Neural crest cell (in vitro differentiated cells): ENCODE results near the gene UPF1. TPM values are rescaled to one million over a fixed set of nuclear protein-coding genes. Genes with fewer than 3 reads are reported as not detected.

Experiments used
- DNase-seq: peaks from one replicate; pipeline ENCODE4 v3.0.0; 2021; ENCODE audit warnings: low read depth, mixed read lengths, low spot score
- H3K27ac Mint-ChIP-seq: one replicate; pipeline ENCODE4 v1.8.0; 2021; ENCODE audit warnings: mild to moderate bottlenecking, mixed read lengths; ENCODE audit not compliant: unreplicated experiment
- H3K27me3 Mint-ChIP-seq: 2 replicates; pipeline ENCODE4 v1.8.0; 2021; ENCODE audit warnings: low read depth, mild to moderate bottlenecking, mixed read lengths
- H3K36me3 Mint-ChIP-seq: 2 replicates; pipeline ENCODE4 v1.8.0; 2021; ENCODE audit warnings: low read depth, mild to moderate bottlenecking, mixed read lengths
- H3K4me1 Mint-ChIP-seq: 2 replicates; pipeline ENCODE4 v1.8.0; 2021; ENCODE audit warnings: mixed read lengths
- H3K4me3 Mint-ChIP-seq: one replicate; pipeline ENCODE4 v1.8.0; 2021; ENCODE audit warnings: mild to moderate bottlenecking, mixed read lengths
- H3K9me3 Mint-ChIP-seq: 2 replicates; pipeline ENCODE4 v1.8.0; 2021; ENCODE audit warnings: mixed read lengths
- CTCF ChIP-seq: fragments of 200-600 bp; sonication (generic); conservative IDR thresholded peaks from 2 replicates; pipeline ENCODE4 v1.5.0; 2021; ENCODE audit warnings: antibody characterized with exemption, mild to moderate bottlenecking
- total RNA-seq: library from RNA; stranded (reverse); gene quantifications from 2 replicates; pipeline ENCODE4 v1.2.1, GENCODE V29; 2021

The UPF1 gene
- total RNA-seq, 1 donor from 2014 or later = 76.5 TPM

GRCh38 chr19:18790566-18791314 lies 41.0 kb upstream of the UPF1 start, which contains the start of gene COMP:
COMP (minus strand) TSS chr19:18791305; CDS start chr19:18791269, 36 bp downstream.
- Mint-ChIP-seq H3K27me3 (peaks cover 92% of the 10 kb centered on the region), H3K4me1 (peaks cover 19% of the 10 kb centered on the region), H3K9me3 (no peaks in the 10 kb centered on the region), H3K4me3 (no peak within 1 kb of the TSS), H3K36me3 (no peaks in the 10 kb centered on the region), H3K27ac (no peak within 1 kb of the TSS)
- no peak for TF ChIP-seq CTCF
- no peak for DNase-seq

DNA sequence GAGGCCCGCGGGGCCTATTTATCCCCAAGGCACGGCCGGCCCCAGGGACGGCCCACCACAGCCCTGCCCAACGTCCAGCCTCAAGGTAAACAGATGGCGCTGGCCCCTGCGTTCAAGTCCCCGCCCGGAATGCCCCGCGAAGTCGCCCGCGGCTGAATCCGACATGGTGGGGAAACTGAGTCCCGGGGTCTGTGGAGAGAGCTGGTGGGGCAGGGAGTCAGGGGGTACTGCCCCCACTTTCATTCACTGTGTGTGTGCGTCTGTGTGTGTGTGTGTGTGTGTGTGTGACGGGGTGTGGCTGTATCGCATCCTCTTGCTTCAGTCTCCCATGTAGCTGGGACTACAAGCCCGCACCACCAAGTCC lies 40.5 kb upstream of the UPF1 start:
- H3K27me3 Mint-ChIP-seq = peaks cover 92% of the 10 kb centered on the region
- H3K36me3 Mint-ChIP-seq = no peaks in the 10 kb centered on the region
- no peak for DNase-seq
- no peak overlapping the region for H3K27ac Mint-ChIP-seq
- H3K4me3 Mint-ChIP-seq = no peak overlapping the region
- H3K9me3 Mint-ChIP-seq = no peaks in the 10 kb centered on the region
- no peak for TF ChIP-seq CTCF
- H3K4me1 Mint-ChIP-seq = peaks cover 13% of the 10 kb centered on the region

DNA sequence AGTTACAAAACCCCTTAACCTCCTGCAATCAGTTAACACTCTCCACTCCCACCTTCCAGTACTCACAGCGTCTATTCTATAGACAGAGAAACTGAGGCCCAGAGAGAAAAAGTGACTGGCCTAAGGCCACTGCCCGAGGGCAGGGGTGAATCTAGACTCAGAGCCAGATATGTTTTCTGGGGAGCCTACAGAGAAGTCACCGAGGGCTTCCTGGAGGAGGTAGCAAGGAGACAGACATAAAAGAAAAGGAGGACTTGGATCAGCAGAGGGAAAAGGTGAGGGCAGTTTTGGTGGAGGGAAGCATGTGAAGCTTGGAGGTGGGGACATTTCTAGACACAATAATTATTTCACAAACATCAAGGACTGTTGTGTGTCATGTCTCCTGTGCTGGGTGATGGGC lies 39.1 kb upstream of the UPF1 start:
- Mint-ChIP-seq H3K9me3 (no peaks in the 10 kb centered on the region), H3K4me3 (no peak overlapping the region), H3K27me3 (peaks cover 91% of the 10 kb centered on the region), H3K27ac (no peak overlapping the region), H3K36me3 (no peaks in the 10 kb centered on the region), H3K4me1 (peaks cover 9% of the 10 kb centered on the region)
- TF ChIP-seq CTCF = no peak
- no peak for DNase-seq

DNA sequence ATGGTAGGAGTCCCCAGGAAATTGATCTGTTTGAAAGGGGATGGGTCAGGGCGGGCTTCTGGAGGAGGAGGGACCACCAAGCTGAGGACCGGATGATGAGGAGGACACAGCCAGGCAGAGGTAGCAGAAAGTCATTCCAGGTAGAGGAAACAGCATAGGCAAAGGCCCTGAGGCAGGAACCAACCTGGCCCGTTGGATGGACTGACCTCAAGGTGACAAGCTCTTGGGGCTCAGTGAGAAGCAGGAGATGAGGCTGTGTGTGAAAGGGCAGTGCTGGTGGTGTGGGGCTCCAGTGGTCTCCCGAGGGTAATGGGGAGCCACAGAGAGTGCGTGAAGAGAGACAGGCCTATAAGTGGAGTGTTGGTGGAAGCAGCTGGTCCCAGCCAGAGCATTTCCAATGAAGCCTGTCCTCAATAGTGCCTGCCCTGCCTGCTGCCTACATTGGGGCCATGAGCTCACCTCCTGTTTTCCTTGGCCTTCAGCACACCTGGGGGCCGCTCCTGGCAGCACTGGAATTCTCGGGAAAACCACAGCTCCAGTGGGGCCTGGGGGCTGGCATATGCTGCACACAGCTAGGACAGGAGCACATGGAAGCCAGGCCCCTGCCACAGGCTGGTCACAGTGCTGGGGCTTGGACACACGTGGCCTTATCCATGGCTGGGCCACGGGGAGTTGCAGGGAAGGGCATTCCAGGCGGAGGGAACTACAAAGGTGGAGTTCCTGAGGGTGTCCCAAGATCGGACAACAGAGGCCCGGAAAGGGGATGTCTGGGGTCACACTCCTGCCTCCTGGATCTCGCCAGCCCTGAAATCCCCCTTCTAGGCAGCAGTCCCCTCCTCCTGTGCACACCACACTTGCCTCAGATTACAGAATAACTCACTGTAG lies 38.4 kb upstream of the UPF1 start:
- no peak overlapping the region for H3K4me3 Mint-ChIP-seq
- no peak overlapping the region for H3K27ac Mint-ChIP-seq
- no peaks in the 10 kb centered on the region for H3K36me3 Mint-ChIP-seq
- DNase-seq = no peak
- peaks cover 89% of the 10 kb centered on the region for H3K27me3 Mint-ChIP-seq
- no peak for TF ChIP-seq CTCF
- no peaks in the 10 kb centered on the region for H3K9me3 Mint-ChIP-seq
- H3K4me1 Mint-ChIP-seq = peaks cover 9% of the 10 kb centered on the region

GRCh38 chr19:18794029-18794313 lies 37.8 kb upstream of the UPF1 start:
- no peak overlapping the region for H3K27ac Mint-ChIP-seq
- no peaks in the 10 kb centered on the region for H3K36me3 Mint-ChIP-seq
- no peak for TF ChIP-seq CTCF
- H3K9me3 Mint-ChIP-seq = no peaks in the 10 kb centered on the region
- no peak overlapping the region for H3K4me3 Mint-ChIP-seq
- no peak for DNase-seq
- peaks cover 86% of the 10 kb centered on the region for H3K27me3 Mint-ChIP-seq
- peaks cover 9% of the 10 kb centered on the region for H3K4me1 Mint-ChIP-seq
